Activated T-helper 17 cell treated with anti-CD3 and anti-CD28 coated beads, Interleukin-2, amount 50 U/mL, for 72 hours (primary cell): ENCODE results near the gene CRHR2. TPM values are rescaled to one million over a fixed set of nuclear protein-coding genes. Genes with fewer than 3 reads are reported as not detected.
"Not testable (repeated sequence)": the region's sequence is repeated elsewhere in the genome, so short reads cannot be mapped to it uniquely, and the experiment has no call there.

Source experiments
- ATAC-seq: fragments of 150-1000 bp; cut with Tn5 transposase; replicated peaks from 2 replicates; pipeline ENCODE4 v1.10.0; 2021; ENCODE audit warnings: mild to moderate bottlenecking, moderate library complexity
- H3K27ac Mint-ChIP-seq: one replicate; pipeline ENCODE4 v1.8.0; 2022; ENCODE audit warnings: mixed read lengths
- H3K27me3 Mint-ChIP-seq: one replicate; pipeline ENCODE4 v1.8.0; 2022; ENCODE audit warnings: mixed read lengths
- H3K36me3 Mint-ChIP-seq: one replicate; pipeline ENCODE4 v1.8.0; 2022; ENCODE audit warnings: low read depth, mild to moderate bottlenecking, mixed read lengths
- H3K4me1 Mint-ChIP-seq: one replicate; pipeline ENCODE4 v1.8.0; 2022; ENCODE audit warnings: mixed read lengths
- H3K4me3 Mint-ChIP-seq: one replicate; pipeline ENCODE4 v1.8.0; 2022; ENCODE audit warnings: mild to moderate bottlenecking, mixed read lengths
- H3K9me3 Mint-ChIP-seq: one replicate; pipeline ENCODE4 v1.8.0; 2022; ENCODE audit warnings: mixed read lengths
- total RNA-seq, 2 donors: library from RNA; stranded (reverse); gene quantifications; one replicate each; pipeline ENCODE4 v1.2.3, GENCODE V29; 2022

CRHR2 gene
- total RNA-seq, result not detected

GRCh38 chr7:30682212-30683083, at the start of gene CRHR2:
Gene CRHR2 (minus strand): TSS chr7:30682456. CDS start chr7:30682280, 176 bp downstream.
- Mint-ChIP-seq H3K9me3 (no peaks in the 10 kb centered on the region), H3K4me1 (peaks cover 6% of the 10 kb centered on the region), H3K27ac (no peak within 1 kb of the TSS), H3K4me3 (peak within 1 kb of the TSS; percentile 67), H3K27me3 (peaks cover 41% of the 10 kb centered on the region), H3K36me3 (no peaks in the 10 kb centered on the region)
- ATAC-seq, result peak; percentile 70

- H3K27ac Mint-ChIP-seq, result no peak overlapping the region
- no peak overlapping the region for H3K4me3 Mint-ChIP-seq
- ATAC-seq, result no peak
- no peaks in the 10 kb centered on the region for H3K9me3 Mint-ChIP-seq
- H3K4me1 Mint-ChIP-seq, result peaks cover 23% of the 10 kb centered on the region
- no peaks in the 10 kb centered on the region for H3K27me3 Mint-ChIP-seq
- no peaks in the 10 kb centered on the region for H3K36me3 Mint-ChIP-seq
Measured at GRCh38 chr7:30731581-30731980, 49.3 kb upstream of the CRHR2 start.

GRCh38 chr7:30730996-30731395, 48.7 kb upstream of the CRHR2 start:
- no peak overlapping the region for H3K4me3 Mint-ChIP-seq
- H3K4me1 Mint-ChIP-seq, result peaks cover 23% of the 10 kb centered on the region
- no peaks in the 10 kb centered on the region for H3K36me3 Mint-ChIP-seq
- H3K27me3 Mint-ChIP-seq, result no peaks in the 10 kb centered on the region
- no peak overlapping the region for H3K27ac Mint-ChIP-seq
- ATAC-seq, result no peak
- H3K9me3 Mint-ChIP-seq, result no peaks in the 10 kb centered on the region

GRCh38 chr7:30730097-30730496, 47.8 kb upstream of the CRHR2 start:
- ATAC-seq, result no peak
- H3K36me3 Mint-ChIP-seq, result no peaks in the 10 kb centered on the region
- peaks cover 22% of the 10 kb centered on the region for H3K4me1 Mint-ChIP-seq
- no peak overlapping the region for H3K4me3 Mint-ChIP-seq
- H3K9me3 Mint-ChIP-seq, result no peaks in the 10 kb centered on the region
- H3K27me3 Mint-ChIP-seq, result no peaks in the 10 kb centered on the region
- H3K27ac Mint-ChIP-seq, result no peak overlapping the region

- H3K36me3 Mint-ChIP-seq, result no peaks in the 10 kb centered on the region
- H3K9me3 Mint-ChIP-seq, result no peaks in the 10 kb centered on the region
- peaks cover 18% of the 10 kb centered on the region for H3K4me1 Mint-ChIP-seq
- H3K4me3 Mint-ChIP-seq, result no peak overlapping the region
- no peak overlapping the region for H3K27ac Mint-ChIP-seq
- no peaks in the 10 kb centered on the region for H3K27me3 Mint-ChIP-seq
- ATAC-seq, result no peak
Measured at GRCh38 chr7:30729642-30730041, 47.4 kb upstream of the CRHR2 start.

GRCh38 chr7:30728591-30729100, 46.4 kb upstream of the CRHR2 start:
- Mint-ChIP-seq H3K4me3 (no peak overlapping the region), H3K9me3 (no peaks in the 10 kb centered on the region), H3K27me3 (no peaks in the 10 kb centered on the region), H3K36me3 (no peaks in the 10 kb centered on the region), H3K27ac (no peak overlapping the region), H3K4me1 (peaks cover 16% of the 10 kb centered on the region)
- ATAC-seq, result no peak

GRCh38 chr7:30727061-30727945, 45.0 kb upstream of the CRHR2 start:
- H3K4me3 Mint-ChIP-seq, result peak overlapping the region; percentile 64
- ATAC-seq, result peak; percentile 79
- peaks cover 12% of the 10 kb centered on the region for H3K4me1 Mint-ChIP-seq
- no peaks in the 10 kb centered on the region for H3K9me3 Mint-ChIP-seq
- H3K27me3 Mint-ChIP-seq, result no peaks in the 10 kb centered on the region
- peak overlapping the region; percentile 75 for H3K27ac Mint-ChIP-seq
- no peaks in the 10 kb centered on the region for H3K36me3 Mint-ChIP-seq

GRCh38 chr7:30726296-30727006, 44.2 kb upstream of the CRHR2 start:
- Mint-ChIP-seq H3K36me3 (no peaks in the 10 kb centered on the region), H3K4me1 (peaks cover 12% of the 10 kb centered on the region), H3K27me3 (no peaks in the 10 kb centered on the region), H3K4me3 (peak overlapping the region; percentile 64), H3K27ac (peak overlapping the region; percentile 75), H3K9me3 (no peaks in the 10 kb centered on the region)
- ATAC-seq, result peak; percentile 11

- no peak for ATAC-seq
- Mint-ChIP-seq H3K9me3 (peaks cover 8% of the 10 kb centered on the region), H3K4me3 (no peak overlapping the region), H3K36me3 (peaks cover 4% of the 10 kb centered on the region), H3K27me3 (no peaks in the 10 kb centered on the region), H3K27ac (no peak overlapping the region), H3K4me1 (peaks cover 12% of the 10 kb centered on the region)
Measured at GRCh38 chr7:30723776-30724175, 41.5 kb upstream of the CRHR2 start.

- Mint-ChIP-seq H3K4me3 (no peak overlapping the region), H3K36me3 (peaks cover 14% of the 10 kb centered on the region), H3K27me3 (no peaks in the 10 kb centered on the region), H3K4me1 (peaks cover 8% of the 10 kb centered on the region), H3K9me3 (peaks cover 13% of the 10 kb centered on the region), H3K27ac (no peak overlapping the region)
- no peak for ATAC-seq
Measured at GRCh38 chr7:30722671-30723070, 40.4 kb upstream of the CRHR2 start.

- Mint-ChIP-seq H3K4me3 (no peak overlapping the region), H3K27me3 (no peaks in the 10 kb centered on the region), H3K36me3 (peaks cover 17% of the 10 kb centered on the region), H3K4me1 (peaks cover 6% of the 10 kb centered on the region), H3K9me3 (peaks cover 15% of the 10 kb centered on the region), H3K27ac (no peak overlapping the region)
- ATAC-seq, result no peak
Measured at GRCh38 chr7:30722187-30722586, 39.9 kb upstream of the CRHR2 start.

- no peak for ATAC-seq
- no peaks in the 10 kb centered on the region for H3K4me1 Mint-ChIP-seq
- H3K4me3 Mint-ChIP-seq, result no peak overlapping the region
- peaks cover 19% of the 10 kb centered on the region for H3K36me3 Mint-ChIP-seq
- H3K27me3 Mint-ChIP-seq, result no peaks in the 10 kb centered on the region
- peaks cover 19% of the 10 kb centered on the region for H3K9me3 Mint-ChIP-seq
- no peak overlapping the region for H3K27ac Mint-ChIP-seq
Measured at GRCh38 chr7:30721211-30721610, 39.0 kb upstream of the CRHR2 start.

GRCh38 chr7:30719434-30719833, 37.2 kb upstream of the CRHR2 start:
- H3K27me3 Mint-ChIP-seq, H3K27ac Mint-ChIP-seq, ATAC-seq, H3K4me3 Mint-ChIP-seq, H3K4me1 Mint-ChIP-seq: not testable (repeated sequence)
- peaks cover 19% of the 10 kb centered on the region for H3K9me3 Mint-ChIP-seq
- H3K36me3 Mint-ChIP-seq, result peaks cover 19% of the 10 kb centered on the region

- peaks cover 19% of the 10 kb centered on the region for H3K36me3 Mint-ChIP-seq
- ATAC-seq, result no peak
Measured at GRCh38 chr7:30717181-30717580, 34.9 kb upstream of the CRHR2 start.

More at GRCh38 chr7:30717181-30717580, 34.9 kb upstream of the CRHR2 start:
- Mint-ChIP-seq H3K4me3 (no peak overlapping the region), H3K27me3 (no peaks in the 10 kb centered on the region), H3K4me1 (no peaks in the 10 kb centered on the region), H3K27ac (no peak overlapping the region), H3K9me3 (peaks cover 19% of the 10 kb centered on the region)
